GM12865 (cell line): ENCODE data around the gene KAT8.
"Not testable (repeated sequence)": the region's sequence is repeated elsewhere in the genome, so short reads cannot be mapped to it uniquely, and the experiment has no call there.

Source experiments
- DNase-seq: peaks from one replicate; pipeline ENCODE4 v3.0.0; 2010; ENCODE audit warnings: low read depth
- H3K4me3 ChIP-seq: 2 replicates; pipeline ENCODE4 v1.5.1; 2011; ENCODE audit warnings: mild to moderate bottlenecking, low read depth, low read length, control low read depth
- CTCF ChIP-seq: IDR thresholded peaks from 2 replicates; pipeline ENCODE4 v1.5.1; 2011; ENCODE audit warnings: low read length, control low read depth, low read depth, inconsistent platforms; ENCODE audit not compliant: insufficient read depth; ENCODE audit errors: missing control alignments

KAT8 gene

GRCh38 chr16:31132303-31132979, 15.0 kb downstream of the KAT8 start:
- TF ChIP-seq CTCF = no peak
- no peak for DNase-seq
- H3K4me3 ChIP-seq = no peak overlapping the region

GRCh38 chr16:31133046-31133501, 15.6 kb downstream of the KAT8 start:
- no peak for TF ChIP-seq CTCF
- H3K4me3 ChIP-seq = no peak overlapping the region
- no peak for DNase-seq

GRCh38 chr16:31134091-31134571, 16.7 kb downstream of the KAT8 start:
- DNase-seq = no peak
- H3K4me3 ChIP-seq = no peak overlapping the region
- no peak for TF ChIP-seq CTCF

GRCh38 chr16:31134625-31135534, 17.4 kb downstream of the KAT8 start:
- TF ChIP-seq CTCF = no peak
- no peak overlapping the region for H3K4me3 ChIP-seq
- DNase-seq = no peak

- no peak within 1 kb of the TSS for H3K4me3 ChIP-seq
- no peak for DNase-seq
- no peak for TF ChIP-seq CTCF
Measured at GRCh38 chr16:31135535-31136286, 18.2 kb downstream of the KAT8 start, which contains the start of gene PRSS8. PRSS8 (minus strand) TSS chr16:31135727; CDS start chr16:31135498, 229 bp downstream.

- H3K4me3 ChIP-seq = no peak overlapping the region
- no peak for DNase-seq
- TF ChIP-seq CTCF = no peak
Measured at GRCh38 chr16:31136287-31136662, 18.8 kb downstream of the KAT8 start.

GRCh38 chr16:31136822-31137499, 19.5 kb downstream of the KAT8 start:
- not testable (repeated sequence) for H3K4me3 ChIP-seq, DNase-seq
